NCI-H526 treated with DMSO at 0.1 percent for 48 hours (cell line): ENCODE data around the gene RAB1A.

Source experiments
- DNase-seq: peaks from one replicate; lab custom pipeline; 2025; lab: John Stamatoyannopoulos, UW

The RAB1A gene

DNA sequence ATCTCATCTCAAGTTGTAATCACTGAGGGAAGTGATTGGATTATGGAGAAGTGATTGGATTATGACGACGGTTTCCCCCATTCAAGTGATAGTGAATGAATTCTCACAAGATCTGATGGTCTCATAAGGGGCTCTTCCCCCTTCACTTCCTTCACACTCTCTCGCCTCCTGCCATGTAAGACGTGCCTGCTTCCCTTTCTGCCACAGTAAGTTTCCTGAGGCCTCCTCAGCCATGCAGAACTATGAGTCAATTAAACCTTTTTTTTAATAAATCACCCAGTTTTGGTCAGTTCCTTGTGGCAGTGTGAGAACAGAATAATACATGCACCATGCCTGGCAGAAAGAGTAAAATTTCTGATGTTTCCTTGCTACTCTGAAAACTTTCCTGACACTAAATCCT lies 37.1 kb downstream of the RAB1A start:
- DNase-seq: no peak

DNA sequence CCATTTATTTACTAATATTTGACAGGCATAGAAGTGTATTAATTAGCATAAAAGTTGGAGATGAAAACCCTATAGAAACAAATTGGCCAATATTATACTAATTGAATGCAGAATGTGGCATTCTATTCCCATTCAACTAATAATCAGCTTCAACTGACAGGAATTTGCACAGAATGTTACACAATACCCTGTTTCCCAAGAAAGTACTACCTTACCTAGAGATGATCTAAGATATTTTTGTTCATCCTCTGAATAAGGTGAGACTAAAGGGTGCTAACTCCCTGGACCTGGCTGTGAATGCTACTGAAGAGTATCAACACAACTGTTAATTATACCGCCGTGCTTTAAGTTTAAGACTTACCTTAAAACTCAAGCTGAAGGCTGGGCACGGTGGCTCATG lies 44.8 kb downstream of the RAB1A start:
- DNase-seq: no peak

DNA sequence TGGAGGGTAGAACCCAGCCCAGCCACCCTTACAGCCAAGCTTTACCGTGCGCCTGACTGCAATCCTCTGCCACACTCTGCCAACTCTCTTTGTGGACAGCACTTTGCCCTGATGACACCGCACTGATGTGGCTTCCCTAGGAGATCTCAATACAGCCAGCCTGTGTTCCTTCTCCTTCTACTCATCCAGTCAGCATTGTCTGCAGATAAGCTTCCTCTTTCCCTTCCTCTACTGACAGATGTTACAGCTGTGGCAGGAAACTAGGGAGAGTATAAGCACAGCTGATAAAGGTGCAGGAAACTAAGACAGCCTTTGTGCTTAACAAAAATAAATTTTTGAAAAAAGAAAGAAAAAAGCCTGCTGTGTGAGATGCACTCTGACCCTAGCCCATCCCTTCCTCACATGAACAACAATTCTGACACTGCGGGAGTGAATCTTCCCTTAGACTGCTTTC lies 48.6 kb downstream of the RAB1A start:
- no peak for DNase-seq

DNA sequence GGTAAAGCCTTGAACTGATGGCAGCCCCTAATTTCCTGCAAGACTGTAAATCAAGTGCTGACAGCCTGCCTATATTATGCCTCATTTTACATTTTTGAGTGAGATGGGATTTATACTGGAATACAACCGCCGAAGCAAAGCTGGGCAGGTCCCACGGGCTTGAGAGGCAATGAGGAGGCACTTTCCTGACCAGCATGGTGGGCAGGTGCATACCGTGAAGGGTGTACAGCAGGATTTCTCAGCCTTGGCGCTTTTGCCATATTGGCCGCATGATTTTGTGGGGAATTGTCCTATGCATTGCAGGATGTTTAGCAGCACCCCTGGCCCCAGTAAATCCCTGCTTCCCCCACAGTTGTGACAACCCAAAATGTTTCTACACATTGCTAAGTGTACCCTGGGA lies 50.9 kb downstream of the RAB1A start:
- DNase-seq: no peak

DNA sequence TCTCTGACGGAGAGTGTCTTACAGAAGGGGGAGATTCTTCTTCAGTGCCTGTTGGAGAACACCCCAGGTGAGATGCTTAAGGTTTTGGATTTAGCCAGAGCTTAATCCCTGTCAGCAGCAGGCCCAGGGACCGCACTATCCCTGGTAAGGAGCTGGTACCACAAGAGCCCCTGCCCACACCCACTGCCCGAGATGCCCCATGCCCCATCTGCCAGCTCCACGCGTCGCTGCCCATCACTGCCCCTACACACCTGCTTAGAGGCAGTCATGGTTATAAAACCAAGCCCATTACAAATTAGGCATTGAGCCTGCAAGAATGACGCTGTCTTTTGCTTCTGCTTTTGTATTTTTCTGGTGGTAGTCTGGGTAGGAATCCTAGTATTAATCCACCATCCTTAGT lies 52.0 kb downstream of the RAB1A start:
- DNase-seq: no peak

DNA sequence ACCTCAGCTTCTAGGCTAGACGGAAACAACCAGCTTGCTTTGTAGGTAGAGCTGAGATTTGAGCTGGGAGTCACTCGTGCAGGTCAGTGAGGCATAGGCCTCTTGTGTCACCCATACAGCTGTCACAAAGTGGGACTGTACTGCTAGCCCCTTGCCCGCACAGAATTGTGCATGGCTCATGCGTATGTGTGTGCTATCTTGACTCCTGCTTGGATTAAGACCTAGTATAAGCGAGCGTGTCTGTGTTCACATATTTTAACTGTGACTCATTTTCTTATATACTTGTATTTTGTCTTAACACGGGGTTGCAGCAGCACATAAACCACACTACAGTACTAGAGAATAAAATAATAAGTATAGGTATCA lies 53.6 kb downstream of the RAB1A start:
- no peak for DNase-seq

DNA sequence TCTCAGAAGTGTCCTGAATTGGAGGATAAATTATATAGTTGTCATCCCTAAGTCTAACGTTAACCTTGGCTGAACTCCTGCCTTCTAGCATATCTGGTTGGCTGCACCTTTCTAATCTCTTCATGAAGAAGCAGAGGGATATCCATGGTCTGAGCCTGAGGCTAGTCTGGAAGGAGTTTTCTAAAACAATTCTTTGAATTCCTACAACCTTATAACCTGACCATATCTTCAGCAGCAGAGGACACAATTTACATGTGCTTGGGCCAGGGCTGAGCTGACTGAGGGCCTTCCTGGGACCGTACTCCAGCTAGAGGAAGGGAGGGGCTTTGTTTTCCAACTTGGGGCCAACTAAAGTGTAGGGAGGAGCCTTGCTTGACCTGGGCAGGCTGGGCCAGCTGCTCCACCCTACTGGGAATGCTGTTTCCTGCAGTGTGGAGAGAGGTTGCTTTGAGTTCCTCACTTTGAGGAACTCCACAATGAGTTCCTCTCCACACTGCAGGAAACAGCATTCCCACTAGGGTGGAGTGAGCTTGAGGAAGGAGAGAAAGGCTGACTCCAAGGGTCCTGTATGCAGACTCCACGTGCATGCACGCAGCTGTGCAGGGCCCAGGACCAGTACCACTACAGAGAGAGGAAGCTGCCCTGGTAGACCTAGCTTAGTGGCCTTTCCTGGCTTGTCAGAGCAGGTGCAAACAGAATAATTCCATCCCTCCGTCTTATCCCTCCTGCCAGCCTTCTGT lies 54.1 kb downstream of the RAB1A start:
- no peak for DNase-seq

DNA sequence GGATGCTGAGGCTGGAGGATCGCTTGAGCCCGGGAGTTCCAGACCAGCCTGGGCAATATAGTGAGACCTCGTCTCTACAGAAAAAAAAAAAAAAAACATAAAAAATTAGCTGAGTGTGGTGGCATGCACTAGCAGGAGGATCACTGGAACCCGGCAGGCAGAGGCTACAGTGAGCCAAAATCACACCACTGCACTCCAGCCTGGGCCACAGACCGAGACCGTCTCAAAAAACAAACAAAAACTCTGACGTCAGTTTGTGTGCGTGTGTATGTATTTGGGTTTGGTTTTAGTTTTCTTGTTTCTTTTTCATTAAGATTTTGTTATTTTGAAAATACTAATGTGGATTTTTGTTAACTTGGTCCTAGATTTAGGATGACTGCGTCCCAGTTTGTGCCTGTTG lies 54.7 kb downstream of the RAB1A start:
- DNase-seq: no peak

DNA sequence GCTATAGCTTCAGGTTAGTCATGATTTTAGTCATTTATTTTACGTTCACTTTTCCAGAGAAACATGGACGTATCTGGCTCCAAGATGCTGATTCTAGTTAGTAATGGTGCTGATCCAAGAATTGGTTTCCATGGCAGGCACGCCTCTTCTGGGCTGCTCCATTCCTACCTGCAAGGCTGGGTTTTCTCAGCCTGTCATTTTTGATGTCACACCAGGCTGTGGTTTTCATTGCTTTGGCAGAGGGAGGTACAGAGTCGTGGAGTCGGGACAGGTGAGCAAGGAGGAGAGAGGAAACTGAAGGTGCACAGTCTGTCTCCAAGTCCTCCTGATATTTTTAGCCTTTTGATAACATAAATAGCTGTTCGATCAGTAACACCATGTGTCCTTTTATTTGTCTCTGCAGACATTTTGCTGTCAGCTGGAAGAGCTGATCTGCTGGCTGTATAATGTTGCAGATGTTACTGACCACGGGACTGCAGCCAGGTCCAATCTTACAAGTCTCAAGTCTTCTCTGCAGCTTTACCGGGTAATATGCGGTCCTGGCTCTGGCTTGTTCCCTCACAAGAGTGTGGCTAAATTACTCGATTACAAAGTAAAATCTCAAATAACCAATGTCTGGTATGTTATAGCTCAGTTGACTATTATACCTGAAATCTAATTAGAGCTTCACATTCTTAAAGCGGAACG lies 55.9 kb downstream of the RAB1A start:
- no peak for DNase-seq

DNA sequence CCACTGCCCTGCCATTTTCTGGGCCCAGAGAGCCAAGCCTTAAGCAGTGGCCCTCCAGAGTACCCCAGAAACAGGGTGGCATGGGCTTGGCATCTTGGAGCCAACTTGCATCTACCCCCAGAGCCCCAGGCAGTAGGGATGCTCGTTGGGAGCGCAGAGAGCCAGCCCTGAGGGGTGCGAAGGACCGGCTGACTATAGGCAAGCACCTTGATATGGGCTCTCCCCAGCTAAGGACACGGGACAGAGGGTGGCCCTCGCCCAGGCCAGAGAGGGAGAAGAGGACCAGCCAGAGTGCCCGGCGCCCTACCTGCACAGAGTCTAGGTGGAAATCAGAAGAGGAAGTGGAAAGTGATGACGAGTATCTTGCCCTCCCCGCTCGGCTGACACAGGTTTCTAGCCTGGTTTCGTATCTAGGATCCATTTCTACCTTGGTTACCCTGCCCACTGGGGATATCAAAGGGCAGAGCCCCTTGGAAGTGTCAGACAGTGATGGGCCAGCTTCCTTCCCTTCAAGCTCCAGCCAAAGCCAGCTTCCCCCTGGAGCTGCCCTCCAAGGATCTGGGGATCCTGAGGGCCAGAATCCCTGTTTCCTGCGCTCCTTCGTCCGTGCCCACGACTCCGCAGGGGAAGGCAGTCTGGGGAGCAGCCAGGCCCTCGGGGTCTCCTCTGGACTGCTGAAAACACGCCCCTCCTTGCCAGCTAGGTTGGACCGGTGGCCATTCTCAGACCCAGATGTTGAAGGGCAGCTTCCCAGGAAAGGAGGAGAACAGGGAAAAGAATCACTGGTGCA lies 57.5 kb downstream of the RAB1A start:
- no peak for DNase-seq

DNA sequence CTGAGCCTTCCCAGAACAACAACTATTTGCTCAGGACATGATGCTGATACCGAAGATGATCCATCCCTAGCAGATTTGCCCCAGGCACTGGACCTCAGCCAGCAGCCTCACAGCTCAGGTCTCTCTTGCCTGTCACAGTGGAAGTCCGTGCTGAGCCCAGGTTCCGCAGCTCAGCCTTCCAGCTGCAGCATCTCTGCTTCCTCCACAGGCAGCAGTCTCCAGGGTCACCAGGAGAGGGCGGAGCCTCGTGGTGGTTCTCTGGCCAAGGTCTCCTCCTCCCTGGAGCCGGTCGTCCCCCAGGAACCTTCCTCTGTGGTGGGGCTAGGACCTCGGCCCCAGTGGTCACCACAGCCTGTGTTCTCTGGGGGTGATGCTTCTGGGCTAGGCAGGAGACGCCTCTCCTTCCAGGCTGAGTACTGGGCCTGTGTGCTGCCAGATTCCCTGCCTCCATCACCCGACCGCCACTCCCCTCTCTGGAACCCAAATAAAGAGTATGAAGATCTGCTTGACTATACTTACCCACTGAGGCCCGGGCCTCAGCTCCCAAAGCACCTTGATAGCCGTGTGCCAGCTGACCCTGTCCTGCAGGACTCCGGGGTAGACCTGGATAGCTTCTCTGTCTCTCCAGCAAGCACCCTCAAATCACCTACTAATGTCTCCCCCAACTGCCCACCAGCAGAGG lies 58.3 kb downstream of the RAB1A start:
- DNase-seq: no peak

DNA sequence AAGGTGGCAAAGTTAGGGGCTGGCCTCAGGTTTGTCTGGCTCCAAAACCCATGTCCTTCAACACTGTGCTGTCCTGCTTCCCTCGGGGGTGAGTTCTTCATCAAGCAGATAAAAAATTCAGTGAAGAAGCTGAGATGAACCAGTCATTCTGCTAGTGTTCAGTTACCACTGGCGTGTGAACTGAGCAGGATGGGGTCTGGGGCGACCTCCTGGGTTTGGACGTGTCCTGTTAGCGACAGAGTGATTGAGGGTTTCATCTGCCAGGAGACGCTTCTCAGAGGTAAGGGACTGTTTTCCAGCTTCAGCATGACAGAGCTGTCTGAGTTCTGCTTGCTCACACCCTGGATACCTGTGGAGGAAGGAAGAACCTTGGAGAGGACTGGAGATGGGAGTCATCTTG lies 59.0 kb downstream of the RAB1A start:
- DNase-seq: no peak

DNA sequence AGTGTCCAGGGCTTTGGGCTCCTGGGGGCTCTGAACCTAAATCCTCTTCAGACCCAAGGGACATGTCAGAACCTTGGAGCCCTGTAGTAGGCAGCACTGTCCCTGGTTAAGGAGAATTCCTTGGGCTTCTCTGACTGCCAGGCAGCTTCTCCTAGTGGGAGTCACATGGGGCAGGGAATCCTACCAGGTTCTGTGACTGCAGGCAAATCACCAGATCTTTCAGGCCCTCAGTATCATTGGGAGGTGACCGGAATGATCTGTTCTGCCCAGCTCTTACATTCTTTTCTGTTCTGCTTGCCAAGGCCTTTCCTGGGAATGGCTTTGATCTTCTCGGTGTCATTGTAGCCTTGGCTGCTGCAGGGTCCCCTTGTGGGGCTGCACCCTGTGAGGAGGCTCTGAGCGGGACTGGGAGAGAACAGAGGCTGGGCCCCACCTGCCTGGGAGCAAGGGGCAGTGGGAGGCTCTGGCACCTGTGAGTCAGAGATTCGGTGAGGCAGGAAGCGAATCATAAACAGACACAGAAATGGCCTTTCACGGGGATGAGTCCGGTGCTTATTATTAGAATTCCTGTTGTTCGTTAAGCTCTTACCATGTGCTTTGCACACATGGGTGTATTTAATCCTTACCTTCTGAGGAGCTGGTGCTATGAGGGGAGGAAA lies 59.6 kb downstream of the RAB1A start:
- DNase-seq: no peak

DNA sequence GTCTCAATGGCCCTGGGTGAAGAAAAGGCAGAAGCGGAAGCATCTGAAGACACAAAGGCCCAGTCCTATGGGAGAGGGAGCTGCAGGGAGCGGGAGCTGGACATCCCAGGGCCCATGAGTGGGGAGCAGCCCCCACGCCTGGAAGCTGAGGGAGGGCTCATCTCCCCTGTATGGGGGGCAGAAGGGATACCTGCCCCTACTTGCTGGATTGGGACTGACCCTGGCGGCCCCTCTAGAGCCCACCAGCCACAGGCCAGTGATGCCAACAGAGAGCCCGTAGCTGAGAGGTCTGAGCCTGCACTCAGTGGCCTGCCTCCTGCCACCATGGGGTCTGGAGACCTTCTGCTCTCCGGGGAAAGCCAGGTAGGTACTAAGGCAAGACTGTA lies 60.5 kb downstream of the RAB1A start:
- DNase-seq: no peak

DNA sequence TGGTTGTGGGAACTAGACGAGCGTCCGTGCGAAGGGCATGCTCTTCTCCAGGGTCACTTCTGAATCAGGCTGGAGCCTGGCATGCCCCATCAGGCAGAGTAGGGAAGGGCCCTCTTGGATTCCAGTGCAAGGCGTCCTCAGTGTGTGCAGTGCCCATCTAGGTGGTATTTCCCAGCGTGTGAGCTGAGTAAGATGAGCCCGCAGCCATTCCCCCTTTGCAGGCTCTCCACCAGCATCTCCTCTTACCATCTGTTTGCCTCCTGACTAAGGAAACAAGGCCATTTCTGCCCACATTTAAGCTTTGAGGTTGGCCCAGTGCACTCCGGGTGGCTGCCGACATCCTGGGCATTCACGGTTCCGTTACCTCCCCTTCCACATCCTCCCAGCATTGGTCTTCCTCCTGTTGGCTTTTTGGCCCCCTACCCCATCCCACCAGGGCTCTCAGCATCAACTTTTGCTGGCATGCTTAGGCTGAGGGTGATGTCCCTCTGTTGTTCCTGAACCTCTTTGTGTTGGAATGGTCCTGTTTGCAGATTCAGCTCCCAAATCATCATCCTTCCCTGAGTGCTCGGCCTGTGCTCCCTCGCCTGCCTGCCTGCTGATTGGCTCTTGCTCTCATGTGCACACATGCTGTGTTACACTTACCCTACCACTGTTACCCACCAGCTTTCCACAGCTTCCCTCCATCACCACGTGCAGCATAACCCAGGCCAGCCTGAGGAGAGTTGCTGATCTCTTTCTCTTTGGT lies 61.9 kb downstream of the RAB1A start:
- DNase-seq: no peak

DNA sequence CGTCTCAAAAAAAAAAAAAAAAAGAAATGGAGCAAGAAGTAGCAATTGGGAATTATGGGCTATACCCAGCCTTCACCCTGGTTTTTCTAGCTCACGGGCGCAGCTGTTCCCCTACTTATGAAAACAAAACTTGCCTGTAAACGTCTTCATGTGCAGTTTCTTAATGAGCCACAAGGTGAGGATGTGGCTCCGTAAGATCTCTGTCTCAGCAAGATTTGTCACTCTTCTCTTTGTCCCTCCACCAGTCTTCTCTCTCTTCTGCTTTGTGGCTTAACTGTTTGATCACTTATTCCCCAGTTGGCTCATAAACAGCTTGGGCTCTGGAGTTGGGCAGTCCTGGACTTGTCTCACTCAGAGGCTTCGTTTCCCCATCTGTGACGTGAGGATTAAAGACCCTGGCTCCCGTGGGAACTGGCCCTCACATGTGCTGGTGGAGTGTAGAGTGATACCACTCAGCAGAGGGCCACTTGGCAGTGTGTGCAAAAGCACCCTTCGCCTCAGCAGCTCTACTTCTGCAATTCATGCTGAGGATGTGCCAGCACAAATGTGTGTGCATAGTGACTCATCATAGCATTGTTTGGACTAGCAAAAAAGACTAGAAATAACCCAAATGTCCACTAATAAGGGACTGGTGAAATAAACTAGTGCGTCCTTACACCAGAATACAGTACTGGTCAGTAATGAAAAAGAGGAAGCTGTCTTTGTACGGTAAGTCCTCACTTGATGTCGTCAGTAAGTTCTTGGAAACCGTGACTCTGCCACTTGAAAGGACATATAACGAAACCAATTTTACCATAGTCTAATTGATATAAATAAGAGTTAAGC lies 65.0 kb downstream of the RAB1A start:
- no peak for DNase-seq

DNA sequence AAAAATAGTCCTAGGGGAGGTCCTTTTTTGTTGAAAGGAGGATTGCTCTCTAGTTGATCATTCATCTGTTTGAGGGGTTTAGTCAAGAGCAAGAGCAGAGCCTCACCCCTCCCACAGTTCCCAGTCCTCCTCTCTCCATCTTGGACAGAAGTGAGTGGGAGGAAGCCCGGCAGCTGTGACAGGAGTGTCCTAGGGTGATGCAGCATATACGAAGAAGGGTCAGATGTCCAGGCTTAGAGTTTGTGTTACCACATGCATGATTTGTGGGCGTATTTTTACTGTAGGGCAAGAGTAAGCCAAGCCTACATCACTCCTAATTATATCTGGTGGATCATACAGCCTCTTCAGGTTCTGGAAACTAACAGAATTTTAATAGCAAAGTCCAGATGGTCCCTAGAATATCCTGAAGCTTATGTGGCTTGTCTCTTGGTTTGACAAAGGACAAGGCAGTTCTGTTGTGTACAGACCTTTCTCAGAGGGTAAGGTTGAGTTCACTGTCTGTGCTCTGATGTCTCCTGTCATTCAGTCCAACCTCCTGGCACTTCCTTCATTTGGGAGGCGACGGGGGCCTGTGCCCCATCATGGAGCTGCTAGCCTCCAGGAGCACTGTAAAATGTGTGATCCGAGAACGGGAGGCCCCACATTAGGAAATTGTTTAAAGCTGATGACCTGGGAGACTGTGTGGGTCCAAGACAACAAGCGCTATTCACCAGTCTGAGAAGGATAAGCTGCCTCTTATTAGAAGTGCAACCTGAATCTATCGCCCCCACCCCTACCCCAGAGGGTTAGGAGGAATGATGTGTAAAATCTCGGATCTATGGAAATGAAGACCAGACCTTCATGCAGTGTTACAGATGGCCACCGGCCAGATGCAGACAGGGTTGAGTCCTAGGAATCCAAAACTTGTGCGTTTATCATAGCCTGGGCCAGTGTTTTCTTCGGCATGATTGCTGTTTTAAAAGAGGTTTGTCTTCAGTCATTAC lies 66.8 kb downstream of the RAB1A start:
- no peak for DNase-seq

DNA sequence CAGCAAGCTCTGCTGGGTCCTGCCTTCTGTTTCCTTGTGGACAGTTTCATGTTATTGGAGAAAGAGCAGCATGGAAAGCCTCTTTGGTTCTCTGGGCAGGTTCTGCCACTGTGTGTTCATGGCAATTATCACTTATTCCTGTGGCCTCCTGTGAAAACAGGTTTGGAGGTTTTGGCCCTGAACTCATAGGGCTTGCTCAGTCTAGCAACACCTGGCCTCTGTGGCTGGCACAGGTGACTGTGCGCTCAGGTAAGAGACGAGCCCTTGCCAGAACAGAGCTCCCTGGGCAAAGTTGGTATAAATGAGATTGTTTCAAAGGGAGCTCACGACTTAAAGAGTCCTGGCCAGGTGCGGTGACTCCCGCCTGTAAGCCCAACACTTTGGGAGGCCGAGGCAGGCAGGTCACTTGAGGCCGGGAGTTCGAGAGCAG lies 68.0 kb downstream of the RAB1A start:
- no peak for DNase-seq
